ENCODE results near the gene DLX3. TPM values are rescaled to one million over a fixed set of nuclear protein-coding genes. Genes with fewer than 3 reads are reported as not detected.

DLX3 gene
- total RNA-seq, 2 donors from 2014 or later, result 0.58 to 1.4 TPM

DNA sequence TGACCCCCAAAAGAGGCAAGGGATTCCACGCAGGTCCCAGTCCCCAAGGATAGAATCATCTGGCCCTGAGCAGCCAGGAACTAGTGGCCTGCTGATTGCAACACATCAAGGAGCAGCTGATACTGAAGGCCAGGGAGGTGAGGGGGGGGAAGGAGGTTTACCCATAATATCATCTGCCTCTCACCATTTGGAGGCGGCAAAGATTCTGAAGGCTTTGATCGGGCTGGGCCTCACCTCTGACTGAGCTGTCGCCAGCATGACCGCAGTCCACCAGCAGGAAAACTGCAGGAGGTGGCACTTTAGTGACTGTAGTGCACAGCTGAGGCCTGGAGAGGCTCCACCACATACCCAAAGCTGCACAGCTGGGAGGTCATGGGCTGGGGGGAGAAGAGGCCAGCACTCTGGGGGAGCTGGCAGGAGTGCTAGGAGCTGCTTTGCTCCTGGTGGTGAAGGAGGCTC is 40.4 kb upstream of the DLX3 start:
- DNase-seq, result no peak
- no peaks in the 10 kb centered on the region for H3K9me3 Mint-ChIP-seq
- H3K36me3 Mint-ChIP-seq (ENCODE audit: low read depth), result no peaks in the 10 kb centered on the region
- TF ChIP-seq, protein P1, sequence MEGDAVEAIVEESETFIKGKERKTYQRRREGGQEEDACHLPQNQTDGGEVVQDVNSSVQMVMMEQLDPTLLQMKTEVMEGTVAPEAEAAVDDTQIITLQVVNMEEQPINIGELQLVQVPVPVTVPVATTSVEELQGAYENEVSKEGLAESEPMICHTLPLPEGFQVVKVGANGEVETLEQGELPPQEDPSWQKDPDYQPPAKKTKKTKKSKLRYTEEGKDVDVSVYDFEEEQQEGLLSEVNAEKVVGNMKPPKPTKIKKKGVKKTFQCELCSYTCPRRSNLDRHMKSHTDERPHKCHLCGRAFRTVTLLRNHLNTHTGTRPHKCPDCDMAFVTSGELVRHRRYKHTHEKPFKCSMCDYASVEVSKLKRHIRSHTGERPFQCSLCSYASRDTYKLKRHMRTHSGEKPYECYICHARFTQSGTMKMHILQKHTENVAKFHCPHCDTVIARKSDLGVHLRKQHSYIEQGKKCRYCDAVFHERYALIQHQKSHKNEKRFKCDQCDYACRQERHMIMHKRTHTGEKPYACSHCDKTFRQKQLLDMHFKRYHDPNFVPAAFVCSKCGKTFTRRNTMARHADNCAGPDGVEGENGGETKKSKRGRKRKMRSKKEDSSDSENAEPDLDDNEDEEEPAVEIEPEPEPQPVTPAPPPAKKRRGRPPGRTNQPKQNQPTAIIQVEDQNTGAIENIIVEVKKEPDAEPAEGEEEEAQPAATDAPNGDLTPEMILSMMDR (conservative IDR thresholded peaks at IDR 0.05), result peak; percentile 45
- Histone ChIP-seq H3K36me3 (ENCODE audit: control insufficient read depth, insufficient read depth, low read length) (no peaks in the 10 kb centered on the region), H3K9ac (ENCODE audit: extremely low read depth, low read length, poor library complexity, severe bottlenecking) (no peak overlapping the region), H3K27ac (ENCODE audit: low read depth, low read length) (no peak overlapping the region), H3K4me1 (ENCODE audit: control insufficient read depth, insufficient read depth, low read length) (peaks cover 16% of the 10 kb centered on the region), H3K4me3 (ENCODE audit: low read length) (no peak overlapping the region), H3K27me3 (ENCODE audit: control insufficient read depth, insufficient read depth, low read length, poor library complexity, severe bottlenecking) (no peaks in the 10 kb centered on the region), H3K9me3 (ENCODE audit: control insufficient read depth, low read length) (no peaks in the 10 kb centered on the region)
- H3K27ac Mint-ChIP-seq, result no peak overlapping the region
- 83 to 90% methylated on average over 4 to 5 of the region's 5 CpGs for WGBS, 2 experiments (ENCODE audit: insufficient coverage in 1 of 2, insufficient read length in 1 of 2)
- H3K4me3 Mint-ChIP-seq, result no peak overlapping the region
- peaks cover 32% of the 10 kb centered on the region for H3K4me1 Mint-ChIP-seq
- H3K27me3 Mint-ChIP-seq (ENCODE audit: insufficient read depth), result peaks cover 5% of the 10 kb centered on the region

GRCh38 chr17:50034498-50035364 is 39.7 kb upstream of the DLX3 start:
- TF ChIP-seq, protein P1 (conservative IDR thresholded peaks at IDR 0.05), result no peak
- Histone ChIP-seq H3K36me3 (ENCODE audit: control insufficient read depth, insufficient read depth, low read length) (no peaks in the 10 kb centered on the region), H3K9me3 (ENCODE audit: control insufficient read depth, low read length) (no peaks in the 10 kb centered on the region), H3K4me1 (ENCODE audit: control insufficient read depth, insufficient read depth, low read length) (peaks cover 16% of the 10 kb centered on the region), H3K9ac (ENCODE audit: extremely low read depth, low read length, poor library complexity, severe bottlenecking) (no peak overlapping the region), H3K27ac (ENCODE audit: low read depth, low read length) (no peak overlapping the region), H3K4me3 (ENCODE audit: low read length) (no peak overlapping the region), H3K27me3 (ENCODE audit: control insufficient read depth, insufficient read depth, low read length, poor library complexity, severe bottlenecking) (no peaks in the 10 kb centered on the region)
- 81 to 85% methylated on average over 11 to 16 of the region's 16 CpGs for WGBS, 2 experiments (ENCODE audit: insufficient coverage in 1 of 2, insufficient read length in 1 of 2)
- H3K27me3 Mint-ChIP-seq (ENCODE audit: insufficient read depth), result peaks cover 5% of the 10 kb centered on the region
- peaks cover 32% of the 10 kb centered on the region for H3K4me1 Mint-ChIP-seq
- H3K27ac Mint-ChIP-seq, result no peak overlapping the region
- DNase-seq, result peak; percentile 68
- no peak overlapping the region for H3K4me3 Mint-ChIP-seq
- no peaks in the 10 kb centered on the region for H3K36me3 Mint-ChIP-seq (ENCODE audit: low read depth)
- H3K9me3 Mint-ChIP-seq, result no peaks in the 10 kb centered on the region

- Histone ChIP-seq H3K27me3 (ENCODE audit: control insufficient read depth, insufficient read depth, low read length, poor library complexity, severe bottlenecking) (no peaks in the 10 kb centered on the region), H3K4me1 (ENCODE audit: control insufficient read depth, insufficient read depth, low read length) (peaks cover 19% of the 10 kb centered on the region), H3K36me3 (ENCODE audit: control insufficient read depth, insufficient read depth, low read length) (no peaks in the 10 kb centered on the region), H3K27ac (ENCODE audit: low read depth, low read length) (no peak overlapping the region), H3K9me3 (ENCODE audit: control insufficient read depth, low read length) (no peaks in the 10 kb centered on the region), H3K9ac (ENCODE audit: extremely low read depth, low read length, poor library complexity, severe bottlenecking) (no peak overlapping the region), H3K4me3 (ENCODE audit: low read length) (no peak overlapping the region)
- TF ChIP-seq, protein P1 (conservative IDR thresholded peaks at IDR 0.05), result no peak
- H3K4me3 Mint-ChIP-seq, result no peak overlapping the region
- H3K9me3 Mint-ChIP-seq, result no peaks in the 10 kb centered on the region
- no peaks in the 10 kb centered on the region for H3K36me3 Mint-ChIP-seq (ENCODE audit: low read depth)
- peaks cover 38% of the 10 kb centered on the region for H3K4me1 Mint-ChIP-seq
- WGBS, 2 experiments (ENCODE audit: insufficient coverage in 1 of 2, insufficient read length in 1 of 2), result 83 to 86% methylated on average over 5 to 6 of the region's 6 CpGs
- H3K27me3 Mint-ChIP-seq (ENCODE audit: insufficient read depth), result peaks cover 10% of the 10 kb centered on the region
- peak; percentile 18 for DNase-seq
- no peak overlapping the region for H3K27ac Mint-ChIP-seq
Observed at GRCh38 chr17:50033316-50033715, 38.3 kb upstream of the DLX3 start.
